AG10803 (cell line): ENCODE results near the gene FERMT3.

Experiments
- DNase-seq: peaks from one replicate; pipeline ENCODE4 v3.0.0; 2010; ENCODE audit warnings: low read depth
- H3K4me3 ChIP-seq: 2 replicates; pipeline ENCODE4 v1.5.1; 2011; ENCODE audit warnings: mild to moderate bottlenecking, low read length, control low read depth
- TF ChIP-seq, protein P1 (sequence below): conservative IDR thresholded peaks from 2 replicates; pipeline ENCODE4 v1.5.1; 2011; ENCODE audit warnings: mild to moderate bottlenecking, low read length, control low read depth, inconsistent platforms

FERMT3 gene

DNA sequence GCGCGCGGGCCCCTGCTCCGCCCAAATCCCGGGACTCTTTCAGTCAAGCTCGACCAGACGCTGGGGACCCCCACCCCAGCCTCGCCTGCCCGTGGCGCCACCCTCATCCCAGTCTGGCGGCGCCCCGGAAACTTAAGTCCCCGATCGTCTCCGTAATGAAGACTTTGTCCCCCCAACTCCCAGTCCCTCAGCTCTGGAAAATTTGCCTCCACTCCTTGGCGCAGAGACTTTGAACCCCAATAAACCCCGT lies 45.2 kb downstream of the FERMT3 start:
- TF ChIP-seq, protein P1, sequence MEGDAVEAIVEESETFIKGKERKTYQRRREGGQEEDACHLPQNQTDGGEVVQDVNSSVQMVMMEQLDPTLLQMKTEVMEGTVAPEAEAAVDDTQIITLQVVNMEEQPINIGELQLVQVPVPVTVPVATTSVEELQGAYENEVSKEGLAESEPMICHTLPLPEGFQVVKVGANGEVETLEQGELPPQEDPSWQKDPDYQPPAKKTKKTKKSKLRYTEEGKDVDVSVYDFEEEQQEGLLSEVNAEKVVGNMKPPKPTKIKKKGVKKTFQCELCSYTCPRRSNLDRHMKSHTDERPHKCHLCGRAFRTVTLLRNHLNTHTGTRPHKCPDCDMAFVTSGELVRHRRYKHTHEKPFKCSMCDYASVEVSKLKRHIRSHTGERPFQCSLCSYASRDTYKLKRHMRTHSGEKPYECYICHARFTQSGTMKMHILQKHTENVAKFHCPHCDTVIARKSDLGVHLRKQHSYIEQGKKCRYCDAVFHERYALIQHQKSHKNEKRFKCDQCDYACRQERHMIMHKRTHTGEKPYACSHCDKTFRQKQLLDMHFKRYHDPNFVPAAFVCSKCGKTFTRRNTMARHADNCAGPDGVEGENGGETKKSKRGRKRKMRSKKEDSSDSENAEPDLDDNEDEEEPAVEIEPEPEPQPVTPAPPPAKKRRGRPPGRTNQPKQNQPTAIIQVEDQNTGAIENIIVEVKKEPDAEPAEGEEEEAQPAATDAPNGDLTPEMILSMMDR = no peak
- DNase-seq = no peak
- peak overlapping the region; percentile 78 for H3K4me3 ChIP-seq

- DNase-seq = peak; percentile 34
- TF ChIP-seq, protein P1 = peak; percentile 54
- H3K4me3 ChIP-seq = peak overlapping the region; percentile 78
Measured at GRCh38 chr11:64252003-64252872, 45.7 kb downstream of the FERMT3 start.

GRCh38 chr11:64253043-64253442 lies 46.5 kb downstream of the FERMT3 start:
- no peak for DNase-seq
- TF ChIP-seq, protein P1 = no peak
- peak overlapping the region; percentile 78 for H3K4me3 ChIP-seq

- no peak overlapping the region for H3K4me3 ChIP-seq
- TF ChIP-seq, protein P1 = no peak
- DNase-seq = peak; percentile 12
Measured at GRCh38 chr11:64253481-64253880, 47.0 kb downstream of the FERMT3 start.

- DNase-seq = no peak
- TF ChIP-seq, protein P1 = no peak
- H3K4me3 ChIP-seq = no peak overlapping the region
Measured at GRCh38 chr11:64254326-64254725, 47.8 kb downstream of the FERMT3 start.

- no peak for DNase-seq
- no peak overlapping the region for H3K4me3 ChIP-seq
- TF ChIP-seq, protein P1 = no peak
Measured at GRCh38 chr11:64255135-64256128, 48.9 kb downstream of the FERMT3 start.

DNA sequence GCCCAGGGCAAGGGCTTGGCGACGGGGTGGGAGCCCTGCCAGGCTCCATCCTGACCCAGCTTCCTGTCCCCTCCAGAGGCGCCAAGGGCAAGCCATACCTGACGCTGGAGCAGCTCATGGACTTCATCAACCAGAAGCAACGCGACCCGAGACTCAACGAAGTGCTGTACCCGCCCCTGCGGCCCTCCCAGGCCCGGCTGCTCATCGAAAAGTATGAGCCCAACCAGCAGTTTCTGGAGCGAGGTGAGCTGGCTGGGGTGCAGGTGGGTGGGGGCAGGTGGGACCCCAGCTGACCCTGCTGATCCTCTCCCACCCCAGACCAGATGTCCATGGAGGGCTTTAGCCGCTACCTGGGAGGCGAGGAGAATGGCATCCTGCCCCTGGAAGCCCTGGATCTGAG lies 49.8 kb downstream of the FERMT3 start:
- TF ChIP-seq, protein P1 = no peak
- DNase-seq = no peak
- no peak overlapping the region for H3K4me3 ChIP-seq
